Breast epithelium (tissue), 3 donors: ENCODE measurements around the gene ENAM.

Source experiments
- CTCF ChIP-seq, 3 donors: fragments of 450-650 bp; IDR thresholded peaks; one replicate each; pipeline ENCODE4 v1.5.1; 2016 to 2017; ENCODE audit warnings: antibody characterized with exemption in 3 of 3, mild to moderate bottlenecking in 3 of 3, moderate library complexity in 3 of 3
- POLR2A ChIP-seq: fragments of 450-650 bp; IDR thresholded peaks from one replicate; pipeline ENCODE4 v1.6.1; 2016; ENCODE audit warnings: antibody characterized with exemption, mild to moderate bottlenecking, moderate library complexity

GRCh38 chr4:70624226-70624793 is 4.2 kb upstream of the ENAM start:
- no peak for TF ChIP-seq CTCF (IDR thresholded peaks at IDR 0.05)
- TF ChIP-seq POLR2A, result no peak
